PC-9 (cell line): ENCODE data around the gene PRKG1. TPM values are rescaled to one million over a fixed set of nuclear protein-coding genes. Genes with fewer than 3 reads are reported as not detected.

Source experiments
- BruUV-seq: library from RNA; stranded (reverse); fragments of 400-500 nt; replicated peaks from 2 replicates; lab custom pipeline; 2021; lab: Mats Ljungman, UMichigan
- CTCF ChIA-PET: fragments of 300-600 bp; sonication (Branson Sonifier 250); formaldehyde crosslinking; loops from one replicate; lab custom pipeline; 2022; ENCODE audit warnings: antibody characterized with exemption; lab: Charles Lee
- POLR2A ChIA-PET: fragments of 300-600 bp; sonication (Branson Sonifier 250); formaldehyde crosslinking; loops from one replicate; lab custom pipeline; 2022; ENCODE audit warnings: antibody characterized with exemption; ENCODE audit not compliant: unreplicated experiment; lab: Charles Lee
- DNase-seq, 2 experiments: peaks; one replicate each; pipeline versions ENCODE4 v3.0.0 to v3.0.0-alpha.2; 2015 to 2022; ENCODE audit warnings: mixed read lengths in 1 of 2
- H2AFZ ChIP-seq: fragments of 200-600 bp; sonication (generic); 2 replicates; pipeline ENCODE4 v1.8.1; 2017; ENCODE audit warnings: antibody characterized with exemption
- H3F3A ChIP-seq: fragments of 200-600 bp; sonication (generic); 2 replicates; pipeline ENCODE4 v1.8.1; 2017; ENCODE audit warnings: antibody characterized with exemption, mild to moderate bottlenecking, low read depth; ENCODE audit not compliant: insufficient read depth
- H3K27ac ChIP-seq: fragments of 200-600 bp; sonication (generic); 2 replicates; pipeline ENCODE4 v1.6.1; 2016; ENCODE audit warnings: mixed run types
- H3K27me3 ChIP-seq: fragments of 200-600 bp; sonication (generic); 2 replicates; pipeline ENCODE4 v1.6.1; 2016; ENCODE audit warnings: low read depth, mixed run types; ENCODE audit not compliant: insufficient read depth
- H3K36me3 ChIP-seq: fragments of 200-600 bp; sonication (generic); 2 replicates; pipeline ENCODE4 v1.6.1; 2016; ENCODE audit warnings: low read depth, mixed run types
- H3K4me1 ChIP-seq: fragments of 200-600 bp; sonication (generic); replicated peaks from 2 replicates; pipeline ENCODE4 v1.6.1; 2016; ENCODE audit warnings: mixed run types; ENCODE audit not compliant: insufficient read depth
- H3K4me2 ChIP-seq: fragments of 200-600 bp; sonication (generic); 2 replicates; pipeline ENCODE4 v1.6.1; 2017; ENCODE audit warnings: mixed run types
- H3K4me3 ChIP-seq: fragments of 200-600 bp; sonication (generic); 2 replicates; pipeline ENCODE4 v1.6.1; 2016; ENCODE audit warnings: mixed run types
- H3K79me2 ChIP-seq: fragments of 200-600 bp; sonication (generic); 2 replicates; pipeline ENCODE4 v1.6.1; 2017; ENCODE audit warnings: low read depth, mixed run types
- H3K9me2 ChIP-seq: fragments of 200-600 bp; sonication (generic); 2 replicates; pipeline ENCODE4 v1.8.1; 2017; ENCODE audit warnings: mild to moderate bottlenecking; ENCODE audit not compliant: insufficient read depth
- H3K9me3 ChIP-seq: fragments of 200-600 bp; sonication (generic); 2 replicates; pipeline ENCODE4 v1.8.1; 2016; ENCODE audit warnings: low read depth; ENCODE audit not compliant: insufficient read depth
- H4K20me1 ChIP-seq: fragments of 200-600 bp; sonication (generic); 2 replicates; pipeline ENCODE4 v1.8.1; 2017; ENCODE audit not compliant: insufficient read depth
- CTCF ChIP-seq: fragments of 200-600 bp; sonication (generic); conservative IDR thresholded peaks from 2 replicates; pipeline ENCODE4 v1.6.1; 2017; ENCODE audit warnings: mixed run types, antibody characterized with exemption, mild to moderate bottlenecking, moderate library complexity
- EZH2 ChIP-seq: fragments of 200-600 bp; sonication (generic); IDR thresholded peaks from 2 replicates; pipeline ENCODE4 v1.8.0; 2017; ENCODE audit warnings: antibody characterized with exemption, low read depth
- intact Hi-C: fragments of 100-400 bp; cut with micrococcal nuclease; formaldehyde crosslinking; loops from one replicate; pipeline ENCODE4 v1.10.0; 2022; ENCODE audit not compliant: unreplicated experiment
- total RNA-seq: library from RNA; stranded (reverse); gene quantifications from 2 replicates; pipeline ENCODE4 v1.2.3, GENCODE V29; 2021

Gene PRKG1
- total RNA-seq, 1 experiment from 2014 or later: 0.70 TPM

- intact Hi-C loops: no loop called here
- no peak overlapping the region for H3K27ac ChIP-seq
- H3K27me3 ChIP-seq: no peaks in the 10 kb centered on the region
- H3K4me2 ChIP-seq: no peak overlapping the region
- H3K9me2 ChIP-seq: no peaks in the 10 kb centered on the region
- H3K4me3 ChIP-seq: no peak overlapping the region
- H2AFZ ChIP-seq: no peak overlapping the region
- H3K36me3 ChIP-seq: no peaks in the 10 kb centered on the region
- no peaks in the 10 kb centered on the region for H3F3A ChIP-seq
- ChIA-PET POLR2A (no interaction called here), CTCF (no interaction called here)
- BruUV-seq: no TSS peak
- H3K4me1 ChIP-seq: no peaks in the 10 kb centered on the region
- no peak for DNase-seq
- no peaks in the 10 kb centered on the region for H3K79me2 ChIP-seq
- no peak for TF ChIP-seq CTCF
- no peak for TF ChIP-seq EZH2
- no peaks in the 10 kb centered on the region for H3K9me3 ChIP-seq
- H4K20me1 ChIP-seq: no peaks in the 10 kb centered on the region
These were observed 171.9 kb downstream of the PRKG1 start for GRCh38 chr10:51246156-51246555.

GRCh38 chr10:51250278-51250920, 176.1 kb downstream of the PRKG1 start:
- Histone ChIP-seq H3F3A (no peaks in the 10 kb centered on the region), H3K4me2 (no peak overlapping the region), H3K9me3 (no peaks in the 10 kb centered on the region), H3K27me3 (no peaks in the 10 kb centered on the region), H3K4me3 (no peak overlapping the region), H4K20me1 (no peaks in the 10 kb centered on the region), H3K9me2 (no peaks in the 10 kb centered on the region), H3K36me3 (no peaks in the 10 kb centered on the region), H2AFZ (no peak overlapping the region), H3K27ac (no peak overlapping the region), H3K79me2 (no peaks in the 10 kb centered on the region), H3K4me1 (no peaks in the 10 kb centered on the region)
- intact Hi-C loops: no loop called here
- TF ChIP-seq EZH2 (no peak), CTCF (no peak)
- ChIA-PET CTCF (no interaction called here), POLR2A (no interaction called here)
- no peak for DNase-seq
- no TSS peak for BruUV-seq

- Histone ChIP-seq H2AFZ (no peak overlapping the region), H3F3A (no peaks in the 10 kb centered on the region), H3K36me3 (no peaks in the 10 kb centered on the region), H3K4me2 (no peak overlapping the region), H3K9me2 (no peaks in the 10 kb centered on the region), H3K79me2 (no peaks in the 10 kb centered on the region), H3K9me3 (no peaks in the 10 kb centered on the region), H4K20me1 (no peaks in the 10 kb centered on the region), H3K4me3 (no peak overlapping the region), H3K4me1 (no peaks in the 10 kb centered on the region), H3K27me3 (no peaks in the 10 kb centered on the region), H3K27ac (no peak overlapping the region)
- CTCF ChIA-PET: no interaction called here
- BruUV-seq: no TSS peak
- no peak for DNase-seq
- TF ChIP-seq EZH2 (no peak), CTCF (no peak)
- POLR2A ChIA-PET: interaction anchor here (0.7 kb wide), 1 partner anchor 227 kb away, joined by 3 read pairs; no protein-coding TSS in a partner anchor
- intact Hi-C loops: no loop called here
These were observed 176.8 kb downstream of the PRKG1 start for GRCh38 chr10:51251110-51251509.
